Epithelial cell of proximal tubule (primary cell): ENCODE data around the gene AIDA. TPM values are rescaled to one million over a fixed set of nuclear protein-coding genes. Genes with fewer than 3 reads are reported as not detected.

Experiments
- DNase-seq: peaks from one replicate; pipeline ENCODE4 v3.0.0-alpha.2; 2011; ENCODE audit warnings: low read depth
- H3K4me3 ChIP-seq: 2 replicates; pipeline ENCODE4 v1.5.1; 2011; ENCODE audit warnings: low read depth, mild to moderate bottlenecking, low read length
- total RNA-seq: library from RNA; depleted of rRNA; stranded (reverse); fragments of >200 nt; gene quantifications from 2 replicates; pipeline ENCODE4 v1.2.3, GENCODE V29; 2015
- TF ChIP-seq, protein P1 (sequence below): conservative IDR thresholded peaks from 2 replicates; pipeline ENCODE4 v1.5.1; 2012; ENCODE audit warnings: low read depth, mild to moderate bottlenecking, low read length

AIDA gene
- total RNA-seq, 1 donor from 2014 or later, result 45.5 TPM

GRCh38 chr1:222711319-222712252 is 705 bp downstream of the AIDA start:
- H3K4me3 ChIP-seq, result peak overlapping the region; percentile 84
- DNase-seq, result no peak
- TF ChIP-seq, protein P1, sequence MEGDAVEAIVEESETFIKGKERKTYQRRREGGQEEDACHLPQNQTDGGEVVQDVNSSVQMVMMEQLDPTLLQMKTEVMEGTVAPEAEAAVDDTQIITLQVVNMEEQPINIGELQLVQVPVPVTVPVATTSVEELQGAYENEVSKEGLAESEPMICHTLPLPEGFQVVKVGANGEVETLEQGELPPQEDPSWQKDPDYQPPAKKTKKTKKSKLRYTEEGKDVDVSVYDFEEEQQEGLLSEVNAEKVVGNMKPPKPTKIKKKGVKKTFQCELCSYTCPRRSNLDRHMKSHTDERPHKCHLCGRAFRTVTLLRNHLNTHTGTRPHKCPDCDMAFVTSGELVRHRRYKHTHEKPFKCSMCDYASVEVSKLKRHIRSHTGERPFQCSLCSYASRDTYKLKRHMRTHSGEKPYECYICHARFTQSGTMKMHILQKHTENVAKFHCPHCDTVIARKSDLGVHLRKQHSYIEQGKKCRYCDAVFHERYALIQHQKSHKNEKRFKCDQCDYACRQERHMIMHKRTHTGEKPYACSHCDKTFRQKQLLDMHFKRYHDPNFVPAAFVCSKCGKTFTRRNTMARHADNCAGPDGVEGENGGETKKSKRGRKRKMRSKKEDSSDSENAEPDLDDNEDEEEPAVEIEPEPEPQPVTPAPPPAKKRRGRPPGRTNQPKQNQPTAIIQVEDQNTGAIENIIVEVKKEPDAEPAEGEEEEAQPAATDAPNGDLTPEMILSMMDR, result no peak

DNA sequence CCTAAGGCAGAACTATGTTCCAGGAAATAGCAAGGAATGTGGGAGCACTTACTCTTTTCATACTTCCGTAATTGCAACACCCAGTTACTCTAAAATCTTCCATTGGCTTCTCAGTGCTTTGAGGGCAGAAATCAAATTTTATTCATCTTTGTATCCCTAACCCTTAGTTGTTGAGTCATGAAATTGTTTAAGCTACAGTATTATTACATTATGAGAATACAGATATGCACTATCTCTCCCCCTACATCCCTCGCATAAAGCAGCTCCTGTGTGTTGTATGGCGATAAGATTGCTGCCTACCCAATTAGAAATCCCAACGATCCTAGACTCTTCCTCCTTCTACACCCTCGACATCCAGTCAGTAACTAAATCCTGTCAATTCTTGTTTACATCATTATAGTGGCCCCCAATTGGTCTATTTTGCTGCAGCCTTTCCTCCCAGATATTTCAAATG is 2.6 kb downstream of the AIDA start:
- no peak overlapping the region for H3K4me3 ChIP-seq
- TF ChIP-seq, protein P1, result no peak
- no peak for DNase-seq

DNA sequence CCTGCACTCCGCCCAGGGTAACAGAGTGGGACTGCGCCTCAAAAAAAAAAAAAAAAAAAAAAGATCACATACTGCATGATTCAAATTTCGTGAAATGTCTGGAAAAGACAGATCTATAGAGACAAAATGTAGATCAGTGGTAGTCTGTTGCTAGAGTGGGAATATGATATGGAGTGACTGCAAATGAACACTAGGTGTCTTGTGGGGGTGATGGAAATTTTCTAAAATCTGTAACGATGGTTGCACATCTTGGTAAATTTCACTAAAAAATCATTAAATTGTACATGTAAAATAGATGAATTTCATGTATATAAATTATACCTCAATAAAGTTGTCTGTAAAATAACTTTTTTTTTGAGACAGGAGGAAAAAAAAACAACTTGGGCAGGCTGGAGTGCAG is 5.5 kb downstream of the AIDA start:
- H3K4me3 ChIP-seq, result no peak overlapping the region
- no peak for DNase-seq
- TF ChIP-seq, protein P1, result peak; percentile 22

- H3K4me3 ChIP-seq, result no peak overlapping the region
- TF ChIP-seq, protein P1, result no peak
- no peak for DNase-seq
Measured at GRCh38 chr1:222704260-222704659, 8.0 kb downstream of the AIDA start.

DNA sequence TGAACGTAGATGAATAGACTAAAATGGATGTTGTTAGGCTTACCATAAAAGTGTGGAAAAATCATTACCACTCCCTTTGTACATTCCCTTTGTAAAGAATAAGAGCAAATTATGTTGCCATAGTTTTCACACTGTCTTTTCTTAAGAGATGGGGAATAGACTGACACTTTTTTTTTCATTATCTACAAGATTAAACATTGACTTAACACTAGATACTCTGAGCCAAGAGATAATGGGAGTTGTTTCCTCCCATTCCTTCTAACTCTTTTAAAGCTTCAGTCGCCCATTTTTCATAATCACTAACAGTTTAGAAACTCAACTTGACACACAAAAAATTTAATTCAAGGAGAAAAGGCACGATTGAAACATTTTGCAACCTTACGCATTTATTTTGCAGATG is 10.1 kb downstream of the AIDA start:
- H3K4me3 ChIP-seq, result no peak overlapping the region
- TF ChIP-seq, protein P1, result no peak
- no peak for DNase-seq

GRCh38 chr1:222697826-222698225 is 14.5 kb downstream of the AIDA start:
- H3K4me3 ChIP-seq, result no peak overlapping the region
- TF ChIP-seq, protein P1, result no peak
- no peak for DNase-seq
